ENCODE measurements around the gene CENPN. TPM values are rescaled to one million over a fixed set of nuclear protein-coding genes. Genes with fewer than 3 reads are reported as not detected.

Gene CENPN
- total RNA-seq, 1 donor from 2014 or later: 16.4 TPM

DNA sequence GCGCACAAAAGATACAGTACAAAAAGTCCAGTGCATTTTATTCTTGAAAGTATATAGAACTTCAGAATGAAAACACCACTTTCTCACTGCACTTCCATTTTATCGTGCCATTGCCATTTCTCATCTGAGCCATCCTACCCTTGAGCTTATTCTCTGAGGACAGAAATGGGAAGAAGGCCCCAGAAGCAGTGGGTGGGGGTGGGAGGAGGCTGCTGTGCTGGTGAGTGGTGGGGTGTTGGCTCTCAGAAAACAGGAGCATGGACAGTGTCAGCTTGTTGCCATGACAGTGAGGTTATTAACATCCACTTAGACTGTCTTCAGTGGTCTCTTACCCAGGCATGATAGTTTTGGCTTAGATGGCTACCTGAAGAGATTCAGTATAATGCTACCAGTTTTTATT is 33.1 kb downstream of the CENPN start:
- FAIRE-seq (no peak), DNase-seq (ENCODE audit: low read depth) (no peak)
- Histone ChIP-seq H3K4me2 (ENCODE audit: low read length) (no peak overlapping the region), H2AFZ (ENCODE audit: low read depth, low read length) (no peak overlapping the region), H3K27me3 (ENCODE audit: insufficient read depth, low read length) (no peaks in the 10 kb centered on the region), H3K36me3 (ENCODE audit: insufficient read depth, low read length) (peaks cover 35% of the 10 kb centered on the region), H3K27ac (ENCODE audit: low read depth, low read length) (no peak overlapping the region), H3K4me1 (ENCODE audit: insufficient read depth, low read length) (peaks cover 10% of the 10 kb centered on the region), H4K20me1 (ENCODE audit: insufficient read depth, low read length) (peaks cover 33% of the 10 kb centered on the region), H3K9ac (ENCODE audit: low read length) (no peak overlapping the region), H3K9me3 (ENCODE audit: insufficient read depth, low read depth, low read length) (no peaks in the 10 kb centered on the region), H3K4me3 (ENCODE audit: insufficient read depth, low read depth, low read length) (no peak overlapping the region), H3K79me2 (ENCODE audit: insufficient read depth, low read length) (peaks cover 45% of the 10 kb centered on the region)
- peaks cover 24% of the 10 kb centered on the region for H3K36me3 Mint-ChIP-seq (ENCODE audit: low read depth, unreplicated experiment)
- H3K27ac Mint-ChIP-seq (ENCODE audit: unreplicated experiment): no peak overlapping the region
- no peaks in the 10 kb centered on the region for H3K27me3 Mint-ChIP-seq (ENCODE audit: low read depth, unreplicated experiment)
- TF ChIP-seq, protein P1, sequence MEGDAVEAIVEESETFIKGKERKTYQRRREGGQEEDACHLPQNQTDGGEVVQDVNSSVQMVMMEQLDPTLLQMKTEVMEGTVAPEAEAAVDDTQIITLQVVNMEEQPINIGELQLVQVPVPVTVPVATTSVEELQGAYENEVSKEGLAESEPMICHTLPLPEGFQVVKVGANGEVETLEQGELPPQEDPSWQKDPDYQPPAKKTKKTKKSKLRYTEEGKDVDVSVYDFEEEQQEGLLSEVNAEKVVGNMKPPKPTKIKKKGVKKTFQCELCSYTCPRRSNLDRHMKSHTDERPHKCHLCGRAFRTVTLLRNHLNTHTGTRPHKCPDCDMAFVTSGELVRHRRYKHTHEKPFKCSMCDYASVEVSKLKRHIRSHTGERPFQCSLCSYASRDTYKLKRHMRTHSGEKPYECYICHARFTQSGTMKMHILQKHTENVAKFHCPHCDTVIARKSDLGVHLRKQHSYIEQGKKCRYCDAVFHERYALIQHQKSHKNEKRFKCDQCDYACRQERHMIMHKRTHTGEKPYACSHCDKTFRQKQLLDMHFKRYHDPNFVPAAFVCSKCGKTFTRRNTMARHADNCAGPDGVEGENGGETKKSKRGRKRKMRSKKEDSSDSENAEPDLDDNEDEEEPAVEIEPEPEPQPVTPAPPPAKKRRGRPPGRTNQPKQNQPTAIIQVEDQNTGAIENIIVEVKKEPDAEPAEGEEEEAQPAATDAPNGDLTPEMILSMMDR (IDR thresholded peaks at IDR 0.05; ENCODE audit: insufficient read depth, low read depth, low read length): no peak
- TF ChIP-seq EZH2 (IDR thresholded peaks at IDR 0.05; ENCODE audit: insufficient read depth, low read length): no peak
- H3K4me1 Mint-ChIP-seq (ENCODE audit: low read depth, unreplicated experiment): peaks cover 29% of the 10 kb centered on the region
- no peaks in the 10 kb centered on the region for H3K9me3 Mint-ChIP-seq (ENCODE audit: unreplicated experiment)
- H3K4me3 Mint-ChIP-seq (ENCODE audit: unreplicated experiment): no peak overlapping the region

- no peaks in the 10 kb centered on the region for H3K9me3 ChIP-seq (ENCODE audit: insufficient read depth, low read depth, low read length)
- no peak overlapping the region for H3K27ac ChIP-seq (ENCODE audit: low read depth, low read length)
- peak overlapping the region; percentile 56 for H3K27ac Mint-ChIP-seq (ENCODE audit: unreplicated experiment)
- H3K4me3 ChIP-seq (ENCODE audit: insufficient read depth, low read depth, low read length): no peak overlapping the region
- H3K36me3 Mint-ChIP-seq (ENCODE audit: low read depth, unreplicated experiment): peaks cover 28% of the 10 kb centered on the region
- H3K27me3 ChIP-seq (ENCODE audit: insufficient read depth, low read length): no peaks in the 10 kb centered on the region
- H3K9me3 Mint-ChIP-seq (ENCODE audit: unreplicated experiment): no peaks in the 10 kb centered on the region
- FAIRE-seq (no peak), DNase-seq (ENCODE audit: low read depth) (peak; percentile 16)
- no peak overlapping the region for H3K9ac ChIP-seq (ENCODE audit: low read length)
- H2AFZ ChIP-seq (ENCODE audit: low read depth, low read length): no peak overlapping the region
- peaks cover 29% of the 10 kb centered on the region for H3K4me1 Mint-ChIP-seq (ENCODE audit: low read depth, unreplicated experiment)
- no peak overlapping the region for H3K4me3 Mint-ChIP-seq (ENCODE audit: unreplicated experiment)
- peaks cover 33% of the 10 kb centered on the region for H4K20me1 ChIP-seq (ENCODE audit: insufficient read depth, low read length)
- H3K4me2 ChIP-seq (ENCODE audit: low read length): peak overlapping the region; percentile 21
- H3K36me3 ChIP-seq (ENCODE audit: insufficient read depth, low read length): peaks cover 39% of the 10 kb centered on the region
- peaks cover 10% of the 10 kb centered on the region for H3K4me1 ChIP-seq (ENCODE audit: insufficient read depth, low read length)
- peaks cover 45% of the 10 kb centered on the region for H3K79me2 ChIP-seq (ENCODE audit: insufficient read depth, low read length)
- TF ChIP-seq, protein P1 (IDR thresholded peaks at IDR 0.05; ENCODE audit: insufficient read depth, low read depth, low read length): no peak
- TF ChIP-seq EZH2 (IDR thresholded peaks at IDR 0.05; ENCODE audit: insufficient read depth, low read length): no peak
- no peaks in the 10 kb centered on the region for H3K27me3 Mint-ChIP-seq (ENCODE audit: low read depth, unreplicated experiment)
These were observed 33.8 kb downstream of the CENPN start for GRCh38 chr16:81040842-81041241.

- no peaks in the 10 kb centered on the region for H3K9me3 Mint-ChIP-seq (ENCODE audit: unreplicated experiment)
- Histone ChIP-seq H3K4me1 (ENCODE audit: insufficient read depth, low read length) (peaks cover 6% of the 10 kb centered on the region), H3K4me3 (ENCODE audit: insufficient read depth, low read depth, low read length) (no peak overlapping the region), H3K36me3 (ENCODE audit: insufficient read depth, low read length) (peaks cover 39% of the 10 kb centered on the region), H4K20me1 (ENCODE audit: insufficient read depth, low read length) (peaks cover 29% of the 10 kb centered on the region), H3K9ac (ENCODE audit: low read length) (no peak overlapping the region), H2AFZ (ENCODE audit: low read depth, low read length) (no peak overlapping the region), H3K27ac (ENCODE audit: low read depth, low read length) (no peak overlapping the region), H3K9me3 (ENCODE audit: insufficient read depth, low read depth, low read length) (no peaks in the 10 kb centered on the region), H3K27me3 (ENCODE audit: insufficient read depth, low read length) (no peaks in the 10 kb centered on the region), H3K4me2 (ENCODE audit: low read length) (no peak overlapping the region), H3K79me2 (ENCODE audit: insufficient read depth, low read length) (peaks cover 39% of the 10 kb centered on the region)
- H3K27me3 Mint-ChIP-seq (ENCODE audit: low read depth, unreplicated experiment): no peaks in the 10 kb centered on the region
- peaks cover 28% of the 10 kb centered on the region for H3K36me3 Mint-ChIP-seq (ENCODE audit: low read depth, unreplicated experiment)
- DNase-seq (ENCODE audit: low read depth) (no peak), FAIRE-seq (no peak)
- TF ChIP-seq, protein P1 (IDR thresholded peaks at IDR 0.05; ENCODE audit: insufficient read depth, low read depth, low read length): no peak
- TF ChIP-seq EZH2 (IDR thresholded peaks at IDR 0.05; ENCODE audit: insufficient read depth, low read length): no peak
- H3K27ac Mint-ChIP-seq (ENCODE audit: unreplicated experiment): no peak overlapping the region
- no peak overlapping the region for H3K4me3 Mint-ChIP-seq (ENCODE audit: unreplicated experiment)
- H3K4me1 Mint-ChIP-seq (ENCODE audit: low read depth, unreplicated experiment): peaks cover 26% of the 10 kb centered on the region
These were observed 34.7 kb downstream of the CENPN start for GRCh38 chr16:81041696-81042095.
